ENCODE results near the gene TEKT4. TPM values are rescaled to one million over a fixed set of nuclear protein-coding genes. Genes with fewer than 3 reads are reported as not detected.
A peak's percentile ranks its signal among the peaks of the same experiment; 100 is the strongest.
"Not testable (repeated sequence)": the region's sequence is repeated elsewhere in the genome, so short reads cannot be mapped to it uniquely, and the experiment has no call there.

The TEKT4 gene
- total and polyA plus RNA-seq, 9 donors: 0.02 to 7.0 (median 0.30) TPM; not detected in 2

DNA sequence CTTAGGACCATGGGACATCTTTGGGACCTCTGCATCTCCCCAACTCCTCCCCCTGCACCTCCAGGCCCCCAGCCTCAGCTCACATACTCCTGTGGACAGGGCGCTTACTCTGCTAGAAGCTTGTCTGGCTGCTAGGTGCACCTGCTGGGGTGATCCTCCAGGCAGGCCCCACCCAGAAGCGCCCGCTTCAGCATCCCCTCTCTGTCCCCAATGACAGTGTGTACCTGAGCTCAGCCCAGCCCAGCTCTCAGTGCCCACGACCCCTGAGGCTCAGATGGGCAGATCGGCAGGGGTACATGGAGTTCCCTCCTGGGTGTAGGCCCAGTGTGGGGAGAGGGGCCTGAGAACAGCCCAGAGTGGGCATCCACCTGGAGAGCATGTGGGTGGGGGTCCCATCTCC, 5.9 kb downstream of the TEKT4 start:
- TF ChIP-seq POLR2A (IDR thresholded peaks at IDR 0.05) (no peak), EP300 (IDR thresholded peaks at IDR 0.05) (no peak), CTCF (IDR thresholded peaks at IDR 0.05) (no peak)
- intact Hi-C loops (cut with DNase I): no loop called here
- Histone ChIP-seq H3K36me3 (no peaks in the 10 kb centered on the region), H3K27me3 (no peaks in the 10 kb centered on the region), H3K4me3 (no peak overlapping the region), H3K27ac (no peak overlapping the region), H3K4me1 (ENCODE audit: insufficient read depth) (no peaks in the 10 kb centered on the region), H3K9me3 (no peaks in the 10 kb centered on the region)
- no peak for DNase-seq
- WGBS, 3 donors: 82 to 95% (median 83%) methylated on average over 5 of the region's 5 CpGs

DNA sequence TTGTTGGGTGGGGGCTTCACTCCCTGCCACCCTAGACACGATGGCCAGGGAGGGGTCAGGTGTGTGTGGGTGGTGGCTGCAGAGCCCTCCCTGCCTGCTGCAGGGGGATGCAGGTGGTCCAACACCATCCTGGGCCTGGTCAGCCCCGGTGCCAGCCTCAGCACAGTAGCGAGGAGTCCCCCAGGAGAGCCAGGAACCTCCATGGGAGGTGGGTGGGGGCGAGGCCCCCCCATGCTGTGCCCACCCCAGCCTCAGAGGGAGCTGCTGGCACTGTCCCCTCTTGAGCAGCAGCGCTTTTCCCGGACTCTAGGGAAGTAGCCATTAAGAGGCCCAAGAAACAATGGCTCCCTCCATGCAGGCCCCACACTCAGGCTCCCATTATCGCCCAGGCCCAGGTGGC, 7.3 kb downstream of the TEKT4 start:
- H3K27me3 ChIP-seq; H3K9me3 ChIP-seq; intact Hi-C loops (cut with DNase I); H3K4me3 ChIP-seq; H3K4me1 ChIP-seq (ENCODE audit: insufficient read depth); H3K36me3 ChIP-seq; H3K27ac ChIP-seq: not testable (repeated sequence)
- peak in 1 of 5 donors; percentile 7 for DNase-seq
- 73 to 81% (median 73%) methylated on average over 7 of the region's 7 CpGs for WGBS, 3 donors

GRCh38 chr2:94879314-94879981, 8.2 kb downstream of the TEKT4 start:
- DNase-seq: no peak
- Histone ChIP-seq H3K4me3 (no peak overlapping the region), H3K4me1 (ENCODE audit: insufficient read depth) (no peaks in the 10 kb centered on the region), H3K27me3 (no peaks in the 10 kb centered on the region), H3K36me3 (no peaks in the 10 kb centered on the region), H3K27ac (no peak overlapping the region), H3K9me3 (no peaks in the 10 kb centered on the region)
- TF ChIP-seq POLR2A (IDR thresholded peaks at IDR 0.05) (no peak), EP300 (IDR thresholded peaks at IDR 0.05) (no peak), CTCF (IDR thresholded peaks at IDR 0.05) (no peak)
- intact Hi-C loops (cut with DNase I): no loop called here
- WGBS, 3 donors: 56 to 73% (median 70%) methylated on average over 8 to 9 of the region's 9 CpGs

- Histone ChIP-seq H3K4me1 (ENCODE audit: insufficient read depth) (no peaks in the 10 kb centered on the region), H3K9me3 (no peaks in the 10 kb centered on the region), H3K36me3 (no peaks in the 10 kb centered on the region), H3K27ac (no peak overlapping the region), H3K27me3 (no peaks in the 10 kb centered on the region), H3K4me3 (no peak overlapping the region)
- 81 to 85% (median 81%) methylated on average over 11 of the region's 11 CpGs for WGBS, 3 donors
- intact Hi-C loops (cut with DNase I): no loop called here
- DNase-seq: no peak
- TF ChIP-seq EP300 (IDR thresholded peaks at IDR 0.05) (no peak), CTCF (IDR thresholded peaks at IDR 0.05) (no peak), POLR2A (IDR thresholded peaks at IDR 0.05) (no peak)
Measured at GRCh38 chr2:94879982-94880377, 8.8 kb downstream of the TEKT4 start.

GRCh38 chr2:94880507-94880906, 9.3 kb downstream of the TEKT4 start:
- Histone ChIP-seq H3K4me1 (ENCODE audit: insufficient read depth) (no peaks in the 10 kb centered on the region), H3K27ac (no peak overlapping the region), H3K36me3 (no peaks in the 10 kb centered on the region), H3K4me3 (no peak overlapping the region), H3K27me3 (no peaks in the 10 kb centered on the region), H3K9me3 (no peaks in the 10 kb centered on the region)
- 70 to 73% (median 71%) methylated on average over 8 of the region's 8 CpGs for WGBS, 3 donors
- no peak for DNase-seq
- TF ChIP-seq EP300 (IDR thresholded peaks at IDR 0.05) (no peak), CTCF (IDR thresholded peaks at IDR 0.05) (no peak), POLR2A (IDR thresholded peaks at IDR 0.05) (no peak)
- intact Hi-C loops (cut with DNase I): no loop called here

Measured in ovary (tissue), 9 donors.